Hypothalamus (tissue), 51 donors: ENCODE measurements around the gene OLFM2.
"Not testable (repeated sequence)": the region's sequence is repeated elsewhere in the genome, so short reads cannot be mapped to it uniquely, and the experiment has no call there.

Experiments
- DNase-seq, 51 donors: peaks; one replicate each; lab custom pipeline; 2025; lab: John Stamatoyannopoulos, UW

The OLFM2 gene

DNA sequence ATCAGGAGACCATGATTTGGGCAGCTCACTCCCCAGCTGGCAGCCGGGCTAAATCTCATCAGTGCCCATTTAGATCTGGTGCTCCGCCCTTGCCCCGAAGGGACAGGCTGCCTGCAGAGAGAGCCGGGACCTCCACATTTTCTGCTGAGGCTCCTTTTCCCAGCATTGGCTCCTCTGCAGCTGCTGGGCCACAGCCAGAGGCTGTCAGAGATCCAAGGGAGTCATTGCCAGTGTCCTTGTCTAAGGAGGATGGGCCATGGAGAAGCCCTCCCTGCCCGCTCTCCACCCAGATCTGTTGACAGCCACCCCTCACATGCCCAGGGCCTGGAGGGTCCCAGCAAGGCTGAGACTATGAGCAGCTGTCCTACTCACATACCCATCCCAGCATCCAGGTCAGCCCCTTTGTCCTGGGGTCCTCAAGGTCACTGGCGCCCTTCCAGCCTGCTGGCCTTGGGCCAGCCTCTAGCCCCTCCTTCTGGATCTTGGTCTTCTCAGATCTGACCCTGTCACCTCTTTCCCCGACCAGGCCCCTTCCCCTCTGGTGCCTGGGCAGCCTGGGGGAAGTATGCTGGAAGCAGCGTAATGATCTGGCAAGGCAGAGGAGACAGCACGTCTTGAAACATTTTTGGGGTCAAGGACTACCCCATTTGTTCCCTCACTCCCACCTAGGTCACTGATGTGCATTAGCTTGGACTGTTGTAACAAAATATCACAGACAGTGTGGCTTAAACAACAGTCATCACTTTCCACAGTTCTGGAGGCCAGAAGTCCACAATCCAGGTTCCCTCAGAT, 93.3 kb downstream of the OLFM2 start:
- DNase-seq: peak in 14 of 51 donors; percentile 9 to 45 (median 20)

DNA sequence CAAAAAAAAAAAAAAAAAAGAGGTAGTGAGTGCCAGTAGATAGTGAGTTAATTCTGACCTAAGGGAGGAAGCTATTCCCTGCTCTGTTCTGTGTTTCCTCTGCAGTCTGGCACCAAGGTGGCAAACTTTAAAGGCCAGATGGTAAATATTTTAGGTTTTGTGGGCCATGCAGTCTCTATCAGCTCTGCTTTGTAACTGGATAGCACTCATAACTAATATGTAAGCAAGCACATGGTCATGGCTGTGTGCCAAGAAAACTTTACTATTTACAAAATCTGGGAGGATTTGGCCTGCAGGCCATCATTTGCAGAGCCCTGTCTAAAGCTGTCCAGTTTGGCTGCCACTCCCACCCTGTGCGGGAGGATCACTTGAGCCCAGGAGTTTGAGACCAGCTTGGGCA, 96.9 kb downstream of the OLFM2 start:
- DNase-seq: no peak

DNA sequence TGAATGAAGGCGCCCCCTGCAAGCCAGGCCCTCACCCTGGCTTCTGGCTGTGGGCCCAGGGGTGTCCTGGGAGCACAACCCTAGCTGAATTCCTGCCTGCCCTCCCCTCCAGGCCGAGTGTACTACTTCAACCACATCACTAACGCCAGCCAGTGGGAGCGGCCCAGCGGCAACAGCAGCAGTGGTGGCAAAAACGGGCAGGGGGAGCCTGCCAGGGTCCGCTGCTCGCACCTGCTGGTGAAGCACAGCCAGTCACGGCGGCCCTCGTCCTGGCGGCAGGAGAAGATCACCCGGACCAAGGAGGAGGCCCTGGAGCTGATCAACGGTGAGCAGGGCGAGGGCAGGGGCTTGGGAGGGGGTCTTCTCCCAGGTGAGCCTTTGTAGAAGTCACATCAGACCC, 98.0 kb downstream of the OLFM2 start:
- DNase-seq: no peak

DNA sequence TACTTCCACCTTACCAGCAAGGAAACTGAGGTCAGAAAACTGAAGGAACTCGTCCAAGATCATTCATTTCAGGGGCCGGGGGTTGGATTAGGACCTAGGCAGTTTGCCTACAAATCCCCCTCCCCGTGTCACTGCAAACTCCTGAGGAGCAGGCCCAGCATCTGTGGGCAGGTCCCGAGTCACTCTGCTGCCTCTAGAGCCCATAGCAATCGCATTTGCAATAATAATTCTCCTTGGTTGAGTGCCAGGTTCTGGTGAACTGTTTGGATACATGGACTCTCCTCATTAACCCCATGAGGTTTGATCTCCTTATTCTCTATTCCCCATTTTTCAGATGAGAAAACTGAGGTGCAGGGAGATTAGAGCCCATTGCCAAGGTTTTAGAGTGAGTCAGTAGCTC, 100.3 kb downstream of the OLFM2 start:
- DNase-seq: peak in 1 of 51 donors; percentile 3

DNA sequence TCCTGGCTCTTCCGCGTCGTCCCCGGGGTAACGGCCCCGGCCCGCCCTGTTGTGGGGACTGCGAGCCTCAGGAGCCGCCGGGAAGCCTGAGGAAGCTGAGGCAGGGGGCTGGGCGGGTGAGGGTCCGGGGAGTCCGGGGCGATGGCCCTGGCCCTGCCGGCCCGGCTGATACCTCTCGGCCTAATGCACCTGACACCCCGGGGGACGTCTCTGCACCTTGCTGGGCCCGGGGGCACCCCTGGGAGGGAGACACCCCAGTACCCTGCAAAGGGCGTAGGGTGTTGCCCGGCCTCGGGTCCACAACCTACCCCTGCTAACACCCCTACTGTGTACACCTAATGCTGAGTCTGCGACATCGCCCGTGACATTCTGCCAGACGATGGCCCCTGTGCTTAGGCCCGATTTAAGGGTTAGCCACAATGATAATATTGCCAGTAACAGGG, 100.8 kb downstream of the OLFM2 start:
- DNase-seq: peak in 2 of 51 donors; percentile 38 to 42

DNA sequence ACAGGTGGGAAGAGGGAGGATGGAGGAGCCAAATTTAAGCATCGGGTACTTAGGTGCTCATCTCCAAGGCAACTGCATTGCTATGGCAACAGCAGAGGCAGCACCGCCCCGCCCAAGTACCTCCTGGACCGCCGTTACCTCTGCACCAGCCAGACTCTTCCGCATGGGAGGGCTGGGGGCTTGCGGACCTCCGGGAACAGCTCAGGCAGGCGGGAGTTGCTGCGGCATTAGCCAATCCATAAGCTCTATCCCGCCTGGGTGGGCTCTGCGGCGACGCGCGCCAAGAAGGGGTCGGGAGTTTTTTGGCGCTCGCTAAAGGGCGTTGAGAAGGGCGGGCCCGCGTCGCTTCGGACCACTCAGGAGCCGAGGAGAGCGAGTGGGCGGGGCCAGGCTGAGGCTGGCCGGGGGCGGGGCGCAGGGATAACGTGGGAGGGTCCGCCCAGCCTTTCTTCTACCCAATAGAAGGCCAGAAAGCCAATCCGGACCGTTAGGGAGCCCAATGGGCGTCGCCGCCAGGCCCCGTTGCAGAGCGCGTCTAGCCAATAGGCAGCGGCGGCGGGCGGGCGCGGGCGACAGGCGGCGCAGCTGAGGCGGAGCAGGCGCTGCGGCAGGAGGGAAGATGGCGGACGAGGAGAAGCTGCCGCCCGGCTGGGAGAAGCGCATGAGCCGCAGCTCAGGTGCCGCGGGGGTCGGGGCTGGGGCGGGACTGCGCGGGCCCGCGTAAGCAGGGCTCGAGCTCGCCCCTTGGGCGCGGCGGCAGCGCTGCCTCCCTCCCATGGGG, 101.4 kb downstream of the OLFM2 start, which contains the start of gene PIN1:
Gene PIN1, plus strand, starts transcription at position 593 of the 781 bp plus-strand sequence. Its CDS starts 27 bp downstream, at position 620.
- peak; percentile 45 to 99 (median 96) for DNase-seq

DNA sequence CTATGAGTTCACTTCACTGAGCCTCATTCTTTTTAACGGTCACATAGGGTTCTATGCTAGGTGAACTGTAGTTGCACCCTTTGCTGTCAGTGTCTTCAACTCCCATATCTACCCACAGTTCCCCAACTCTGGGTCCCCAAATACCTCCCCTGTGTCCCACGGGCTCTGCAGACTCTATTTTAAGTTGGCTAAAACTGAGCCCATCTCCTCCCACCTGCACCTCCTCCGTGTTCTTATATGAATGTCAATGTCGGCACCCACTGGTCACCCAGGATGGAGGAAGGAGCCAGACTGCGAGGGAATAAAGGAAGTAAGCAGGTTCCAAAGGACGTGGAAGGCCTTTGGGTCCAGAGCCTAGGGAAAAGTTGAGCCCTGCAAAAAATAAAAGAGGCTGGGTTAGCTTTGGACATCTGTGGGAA, 102.0 kb downstream of the OLFM2 start:
- DNase-seq: no peak

DNA sequence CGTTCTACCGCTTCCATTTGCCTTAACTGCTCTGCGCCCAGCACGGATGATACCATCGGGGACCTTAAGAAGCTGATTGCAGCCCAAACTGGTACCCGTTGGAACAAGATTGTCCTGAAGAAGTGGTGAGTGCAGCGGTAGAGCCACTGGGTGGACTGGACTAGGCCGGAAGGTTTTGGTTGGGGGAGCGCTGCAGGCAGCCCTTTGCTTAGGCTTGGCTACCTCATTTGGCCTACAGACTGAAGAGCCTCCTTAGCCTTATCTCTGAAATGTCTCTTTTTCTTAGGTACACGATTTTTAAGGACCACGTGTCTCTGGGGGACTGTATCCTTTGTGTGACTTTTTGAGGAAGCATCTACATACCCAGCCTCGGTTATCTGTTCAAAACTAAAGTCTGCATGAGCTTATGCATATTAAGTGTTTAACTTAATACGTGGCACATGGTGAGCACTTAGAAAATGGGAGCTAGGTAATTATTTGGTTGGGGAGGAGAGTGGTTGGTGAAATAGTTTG, 107.7 kb downstream of the OLFM2 start:
- DNase-seq: no peak

DNA sequence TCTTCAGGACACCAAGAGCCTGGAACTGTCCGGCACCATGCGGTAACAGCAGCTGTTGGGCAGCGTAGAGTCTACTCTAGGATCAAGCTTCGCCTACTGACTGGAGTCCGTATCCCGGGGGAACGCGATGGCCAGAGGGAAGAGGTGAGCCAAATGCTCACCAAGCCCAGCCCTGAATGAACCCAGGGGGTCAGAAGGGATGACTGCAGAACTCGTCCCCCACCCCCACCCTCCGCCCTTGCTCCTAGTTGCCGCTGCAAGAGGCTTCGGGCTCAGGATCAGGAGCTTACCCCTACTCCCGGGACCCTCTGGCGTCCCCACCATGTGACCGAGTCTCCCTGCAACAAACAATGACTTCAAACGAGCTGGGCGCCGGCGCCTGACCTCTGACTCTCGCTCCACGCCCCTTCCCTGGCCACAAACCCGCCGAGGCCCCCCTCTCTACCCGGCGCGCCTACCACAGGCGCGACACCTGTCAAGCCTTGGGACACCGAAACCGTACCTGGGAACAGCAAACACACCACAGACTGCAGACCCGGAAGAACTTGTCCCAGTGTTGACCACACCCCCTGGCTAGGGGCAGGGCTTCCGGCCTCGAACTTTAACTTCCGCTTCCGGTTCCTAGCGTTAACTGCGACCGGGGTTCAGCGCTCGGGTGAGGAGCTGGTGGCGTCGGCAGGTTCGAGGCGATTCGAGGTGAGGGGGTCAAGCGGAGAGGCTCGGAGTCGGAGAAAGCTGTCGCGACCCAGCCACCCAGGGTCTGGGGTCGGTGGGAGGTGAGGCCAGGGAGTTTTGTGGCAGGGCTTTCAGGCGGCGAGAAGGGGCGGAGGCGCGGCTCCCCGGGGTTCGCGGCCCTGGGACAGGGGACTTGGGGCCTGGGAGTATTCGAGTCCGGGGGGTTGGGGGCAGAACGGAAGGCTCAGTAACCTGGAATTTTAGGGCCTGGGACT, 108.8 kb downstream of the OLFM2 start, which contains the start of gene UBL5:
Gene UBL5, plus strand, starts transcription at position 630 of the 950 bp plus-strand sequence. CDS start 420 bp downstream, outside the sequence.
- DNase-seq: peak; percentile 36 to 94 (median 81)

DNA sequence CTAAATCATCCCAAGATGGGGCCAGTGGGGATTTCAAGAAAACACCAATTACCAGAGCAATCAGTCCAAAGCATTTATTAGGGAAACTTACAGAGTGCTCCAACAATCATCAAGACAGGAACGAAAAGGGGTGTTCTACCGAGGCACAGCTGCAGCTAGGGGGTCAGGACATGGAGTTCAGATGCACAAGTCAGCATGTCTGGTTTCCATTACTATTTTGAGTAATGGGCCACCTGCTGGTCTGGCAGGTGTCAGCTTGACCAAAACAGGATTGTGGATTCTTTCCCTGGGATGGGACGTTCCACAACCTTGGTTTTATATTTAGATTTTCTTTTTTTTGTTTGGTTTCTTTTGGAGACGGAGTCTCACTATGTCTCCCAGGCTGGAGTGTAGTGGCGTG, 112.5 kb downstream of the OLFM2 start:
- DNase-seq: no peak

DNA sequence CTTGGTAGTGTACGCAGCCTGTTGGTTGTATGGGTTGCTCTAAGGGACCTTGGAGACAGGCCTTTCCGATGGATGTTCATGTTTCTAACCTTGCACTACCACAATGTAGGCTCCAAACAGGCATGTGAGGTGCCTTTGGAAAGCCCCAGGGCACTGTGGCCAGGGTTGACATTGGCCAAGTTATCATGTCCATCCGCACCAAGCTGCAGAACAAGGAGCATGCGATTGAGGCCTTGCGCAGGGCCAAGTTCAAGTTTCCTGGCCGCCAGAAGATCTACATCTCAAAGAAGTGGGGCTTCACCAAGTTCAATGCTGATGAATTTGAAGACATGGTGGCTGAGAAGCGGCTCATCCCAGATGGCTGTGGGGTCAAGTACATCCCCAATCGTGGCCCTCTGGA, 116.3 kb downstream of the OLFM2 start:
- not testable (repeated sequence) for DNase-seq

DNA sequence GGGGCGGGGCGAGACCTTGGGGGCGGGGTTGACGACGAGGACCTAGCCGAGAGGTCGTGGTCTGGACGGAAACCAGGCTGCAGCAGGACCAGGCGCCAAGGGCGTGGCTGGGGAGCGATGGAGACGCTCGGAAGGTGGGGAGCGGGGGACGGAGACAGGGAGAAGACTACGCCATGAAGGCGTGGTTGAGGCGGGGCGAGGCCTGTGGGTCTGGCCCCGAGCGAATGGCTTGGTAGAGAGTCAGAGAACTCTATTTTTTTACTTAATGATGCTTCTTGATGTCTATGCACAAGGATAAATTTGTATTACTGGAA, 116.8 kb downstream of the OLFM2 start:
- DNase-seq: no peak

DNA sequence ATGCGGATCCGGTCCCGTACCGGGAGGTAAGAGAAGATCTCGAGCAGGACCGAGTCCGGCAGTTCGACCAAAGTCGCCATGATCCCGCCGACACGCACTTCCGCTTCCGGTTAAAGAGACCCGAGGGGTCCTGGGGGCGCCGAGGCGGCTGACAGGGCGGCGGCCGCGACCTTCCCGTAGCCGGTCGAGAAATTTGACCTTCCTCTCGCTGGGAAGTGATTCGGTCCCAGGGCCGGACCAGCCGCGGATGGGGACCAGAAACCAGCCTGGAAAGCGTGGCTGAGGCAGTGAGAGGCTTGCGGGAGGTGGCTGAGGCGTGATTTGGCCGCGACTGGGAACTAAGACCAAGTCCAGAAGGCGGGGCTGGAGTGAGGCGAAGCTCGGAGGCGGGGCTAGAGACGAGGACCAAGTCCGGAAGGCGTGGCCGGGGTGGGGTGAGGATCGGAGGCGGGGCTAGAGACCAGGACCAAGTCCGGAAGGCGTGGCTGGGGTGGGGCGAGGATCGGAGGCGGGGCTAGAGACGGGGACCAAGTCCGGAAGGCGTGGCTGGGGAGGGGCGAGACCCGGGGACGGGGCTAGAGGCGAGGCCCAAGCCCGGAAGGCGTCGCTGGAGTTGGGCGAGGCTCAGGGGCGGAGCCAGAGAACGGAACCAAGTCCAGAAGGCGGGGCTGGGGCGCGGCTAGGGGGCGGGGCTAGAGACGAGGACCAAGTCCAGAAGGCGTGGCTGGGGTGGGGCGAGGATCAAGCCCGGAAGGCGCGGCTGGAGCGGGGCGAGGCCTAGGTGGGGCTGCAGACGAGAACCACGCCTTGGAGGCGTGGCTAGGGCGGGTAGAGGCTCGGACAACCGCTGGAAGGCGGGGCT, 117.3 kb downstream of the OLFM2 start, which contains the start of gene FBXL12:
Gene FBXL12, minus strand, starts transcription at position 346 of the 862 bp plus-strand sequence. Its CDS starts 266 bp downstream, at position 80.
- peak; percentile 92 to 100 (median 100) for DNase-seq

DNA sequence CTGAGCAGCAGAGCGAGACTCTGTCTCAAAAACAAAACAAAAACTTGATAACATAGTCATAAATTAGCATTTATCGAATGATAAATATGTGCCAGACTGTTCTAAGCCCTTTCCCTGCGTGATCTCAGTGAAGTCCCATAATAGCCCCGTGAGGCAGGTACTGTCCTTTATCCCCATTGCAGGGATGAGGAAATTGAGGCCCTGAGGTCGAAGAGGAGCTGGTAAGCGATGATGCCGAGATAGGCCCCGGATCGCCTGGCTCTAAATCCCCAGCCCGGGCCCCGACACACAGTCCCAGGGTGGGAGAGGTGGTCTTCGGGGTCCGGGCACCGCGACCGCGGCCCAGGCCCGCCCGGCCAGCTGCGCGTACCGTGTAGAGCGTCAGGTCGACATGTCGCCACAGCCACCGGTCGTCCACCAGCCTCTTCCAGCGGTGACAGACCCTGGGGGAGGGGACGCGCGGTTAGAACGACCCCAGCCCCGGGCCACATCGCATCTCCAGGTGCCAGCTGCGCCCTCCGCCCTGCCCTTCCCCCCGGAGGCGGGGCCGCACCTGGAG, 118.1 kb downstream of the OLFM2 start:
- DNase-seq: peak in 3 of 51 donors; percentile 37 to 56 (median 38)

DNA sequence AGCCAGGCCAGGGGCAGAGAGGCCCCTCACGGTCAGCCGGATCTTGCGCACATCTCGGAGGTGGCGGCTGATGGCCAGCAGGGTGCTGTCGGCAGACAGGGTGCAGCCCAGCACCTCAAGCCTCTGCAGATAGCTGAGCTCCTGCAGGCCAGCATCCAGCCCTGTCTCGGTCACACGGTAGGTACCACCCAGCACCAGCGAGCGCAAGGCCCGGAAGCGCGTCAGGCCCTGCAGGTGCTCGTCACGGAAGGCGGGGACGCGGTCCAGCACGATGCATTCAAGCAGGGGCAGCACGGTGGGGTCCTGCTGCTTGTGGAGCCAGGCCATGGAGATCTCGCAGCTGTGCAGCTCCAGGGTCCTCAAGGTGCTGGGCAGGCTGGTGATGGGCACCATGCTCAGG, 125.2 kb downstream of the OLFM2 start:
- no peak for DNase-seq

DNA sequence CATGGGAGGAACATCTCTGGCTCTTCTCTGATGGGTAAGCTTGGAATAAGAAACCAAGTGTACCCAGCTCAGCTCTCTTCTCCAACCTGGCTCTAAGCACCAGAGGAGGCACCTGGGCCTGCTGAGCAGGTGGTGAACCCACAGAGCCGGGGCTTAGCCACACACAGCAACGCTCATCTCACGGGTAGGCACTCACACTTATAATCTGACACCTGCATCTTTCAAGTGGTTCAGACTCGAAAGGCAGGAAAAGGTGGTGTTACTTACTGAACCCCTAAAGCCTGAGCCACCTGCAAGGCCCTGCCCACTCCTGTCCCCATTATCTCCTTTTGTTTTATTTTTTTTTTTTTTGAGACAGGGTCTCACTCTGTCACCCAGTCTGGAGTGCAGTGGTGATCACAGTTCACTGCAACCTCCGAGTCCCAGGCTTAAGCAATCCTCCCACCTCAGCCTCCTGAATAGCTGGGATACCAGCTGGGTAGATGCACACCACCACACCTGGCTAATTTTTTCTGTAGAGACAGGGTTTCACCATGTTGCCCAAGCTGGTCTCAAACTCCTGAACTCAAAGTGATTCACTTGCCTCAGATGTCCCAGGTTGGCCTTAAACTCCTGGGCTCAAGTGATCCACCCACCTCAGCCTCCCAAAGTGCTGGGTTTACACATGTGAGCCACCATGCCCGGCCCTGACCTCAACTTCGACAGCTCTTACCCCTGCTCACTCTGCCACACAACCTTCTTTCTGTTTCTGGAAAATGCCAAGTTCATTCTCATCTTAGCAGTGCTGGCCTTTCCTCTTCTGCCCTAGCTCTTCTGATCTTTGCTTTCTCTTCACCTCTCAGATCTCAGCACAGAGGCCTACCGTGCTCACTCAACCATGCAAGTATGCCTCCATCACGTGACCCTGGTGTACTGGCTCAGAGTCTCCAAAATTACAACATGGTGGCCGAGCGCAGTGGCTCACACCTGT, 127.2 kb downstream of the OLFM2 start:
- DNase-seq: no peak

DNA sequence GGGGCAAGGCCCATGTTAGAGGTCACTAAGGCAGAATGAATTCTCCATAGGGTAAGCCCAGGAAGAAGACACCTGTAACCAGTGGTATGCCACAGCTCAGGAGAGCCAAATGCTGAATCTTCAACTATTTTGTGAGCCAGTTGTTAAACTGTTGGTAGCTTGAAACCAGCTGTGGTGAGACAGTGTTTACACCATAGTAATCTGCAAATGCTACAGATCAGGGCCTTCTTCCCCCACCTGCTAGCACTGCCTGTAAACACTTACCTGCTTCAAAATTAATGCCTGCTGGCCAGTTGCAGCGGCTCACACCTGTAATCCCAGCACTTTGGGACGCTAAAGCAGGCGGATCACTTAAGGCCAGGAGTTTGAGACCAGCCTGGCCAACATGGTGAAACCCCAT, 129.5 kb downstream of the OLFM2 start:
- DNase-seq: no peak
